Muscle of leg (tissue), 11 donors: ENCODE data around the gene TAS2R42. TPM values are rescaled to one million over a fixed set of nuclear protein-coding genes. Genes with fewer than 3 reads are reported as not detected.

Experiments
- DNase-seq: peaks from one replicate; pipeline ENCODE4 v3.0.0; 2013
- H3K27ac ChIP-seq: one replicate; pipeline ENCODE4 v1.5.1; 2013; ENCODE audit warnings: mild to moderate bottlenecking, low read length, control low read depth
- H3K27me3 ChIP-seq: one replicate; pipeline ENCODE4 v1.6.1; 2013; ENCODE audit warnings: low read length; ENCODE audit not compliant: control insufficient read depth, insufficient read depth
- H3K36me3 ChIP-seq: one replicate; pipeline ENCODE4 v1.6.1; 2013; ENCODE audit warnings: low read length; ENCODE audit not compliant: control insufficient read depth, insufficient read depth
- H3K4me1 ChIP-seq: one replicate; pipeline ENCODE4 v1.6.1; 2013; ENCODE audit warnings: low read length; ENCODE audit not compliant: control insufficient read depth, insufficient read depth
- H3K4me3 ChIP-seq: one replicate; pipeline ENCODE4 v1.5.1; 2013; ENCODE audit warnings: low read length, control low read depth
- H3K9me3 ChIP-seq: replicated peaks from 2 replicates; pipeline ENCODE4 v1.6.1; 2013; ENCODE audit warnings: low read depth, low read length; ENCODE audit not compliant: control insufficient read depth
- WGBS: methylation state at CpG from one replicate; pipeline ENCODE4 v1.1.5; 2013; ENCODE audit warnings: missing lambda C conversion rate; ENCODE audit not compliant: insufficient coverage; 5-methylcytosine and 5-hydroxymethylcytosine counted together
- polyA plus RNA-seq, 8 donors: library from polyadenylated mRNA; unstranded; fragments of 120-200 nt; gene quantifications; one replicate each; pipeline versions ENCODE4 v1.2.1 to v1.2.3, GENCODE V29; 2013; ENCODE audit warnings: inconsistent platforms in 1 of 8, low replicate concordance in 1 of 8; ENCODE audit not compliant: insufficient read length in 8 of 8, insufficient read depth in 1 of 8
- total RNA-seq: library from RNA; stranded (reverse); fragments of 120-200 nt; gene quantifications from one replicate; pipeline ENCODE4 v1.2.4, GENCODE V29; 2013

TAS2R42 gene
- total and polyA plus RNA-seq, 9 donors, result not detected

DNA sequence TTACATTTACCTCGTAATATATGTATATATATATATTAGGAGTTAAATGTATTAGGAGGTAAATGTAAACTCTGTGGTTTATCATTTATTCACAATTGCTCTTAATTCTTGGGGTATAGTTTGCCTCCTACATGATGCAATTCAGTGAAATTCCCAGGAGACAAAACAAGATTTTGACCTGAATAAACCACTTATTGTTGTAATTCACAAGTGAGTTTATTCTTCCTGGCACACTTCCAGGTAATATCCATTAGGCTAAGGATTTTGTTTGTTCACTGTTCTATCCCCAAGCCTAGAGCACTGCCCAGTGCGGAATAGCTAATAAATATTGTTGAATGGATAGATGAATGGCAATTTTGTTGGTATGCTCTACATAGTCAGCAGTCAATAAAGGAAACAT, 12.7 kb downstream of the TAS2R42 start:
- no CpG with 5 or more reads among the region's 2 CpGs for WGBS
- H3K9me3 ChIP-seq, result no peaks in the 10 kb centered on the region
- H3K27me3 ChIP-seq, result no peaks in the 10 kb centered on the region
- no peak overlapping the region for H3K4me3 ChIP-seq
- no peaks in the 10 kb centered on the region for H3K36me3 ChIP-seq
- H3K4me1 ChIP-seq, result peaks cover 6% of the 10 kb centered on the region
- DNase-seq, result no peak
- no peak overlapping the region for H3K27ac ChIP-seq

DNA sequence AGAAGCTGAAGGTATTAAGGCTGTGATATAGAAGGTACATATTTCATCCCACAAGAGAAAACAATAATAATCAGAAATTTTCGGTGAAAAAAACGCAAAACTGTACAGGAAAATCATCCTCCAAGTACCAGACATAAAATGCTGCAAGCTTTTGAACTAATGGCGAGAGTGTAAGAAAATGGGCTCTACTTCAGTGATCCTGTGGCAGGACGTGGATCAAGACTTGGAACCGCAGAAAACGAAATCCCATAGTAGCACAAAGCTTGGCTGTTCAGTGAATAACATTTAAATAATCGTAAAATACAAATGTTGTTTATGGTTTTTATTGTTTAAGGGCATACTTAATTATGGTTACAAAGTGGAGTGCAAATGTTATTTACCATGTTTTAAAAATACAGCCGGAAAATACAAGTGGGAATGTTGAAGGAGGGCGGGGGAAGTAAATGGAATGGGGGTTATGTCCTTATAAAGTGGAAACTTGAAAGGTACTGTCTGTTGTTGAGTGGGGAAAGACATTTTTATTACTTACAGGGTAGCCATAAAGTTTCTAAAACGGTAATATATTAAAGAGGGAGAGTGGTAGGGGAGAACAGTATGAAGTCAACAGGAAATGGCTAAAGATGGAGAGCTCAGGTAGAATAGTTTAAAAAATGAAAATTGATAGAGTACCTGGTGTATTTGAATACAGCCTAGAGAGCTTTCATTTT, 14.6 kb downstream of the TAS2R42 start:
- H3K4me1 ChIP-seq, result peaks cover 6% of the 10 kb centered on the region
- H3K4me3 ChIP-seq, result peak overlapping the region; percentile 66
- DNase-seq, result peak; percentile 57
- no peaks in the 10 kb centered on the region for H3K36me3 ChIP-seq
- H3K27me3 ChIP-seq, result no peaks in the 10 kb centered on the region
- H3K27ac ChIP-seq, result peak overlapping the region; percentile 96
- no peaks in the 10 kb centered on the region for H3K9me3 ChIP-seq
- 0% methylated on average over 2 of the region's 10 CpGs for WGBS

DNA sequence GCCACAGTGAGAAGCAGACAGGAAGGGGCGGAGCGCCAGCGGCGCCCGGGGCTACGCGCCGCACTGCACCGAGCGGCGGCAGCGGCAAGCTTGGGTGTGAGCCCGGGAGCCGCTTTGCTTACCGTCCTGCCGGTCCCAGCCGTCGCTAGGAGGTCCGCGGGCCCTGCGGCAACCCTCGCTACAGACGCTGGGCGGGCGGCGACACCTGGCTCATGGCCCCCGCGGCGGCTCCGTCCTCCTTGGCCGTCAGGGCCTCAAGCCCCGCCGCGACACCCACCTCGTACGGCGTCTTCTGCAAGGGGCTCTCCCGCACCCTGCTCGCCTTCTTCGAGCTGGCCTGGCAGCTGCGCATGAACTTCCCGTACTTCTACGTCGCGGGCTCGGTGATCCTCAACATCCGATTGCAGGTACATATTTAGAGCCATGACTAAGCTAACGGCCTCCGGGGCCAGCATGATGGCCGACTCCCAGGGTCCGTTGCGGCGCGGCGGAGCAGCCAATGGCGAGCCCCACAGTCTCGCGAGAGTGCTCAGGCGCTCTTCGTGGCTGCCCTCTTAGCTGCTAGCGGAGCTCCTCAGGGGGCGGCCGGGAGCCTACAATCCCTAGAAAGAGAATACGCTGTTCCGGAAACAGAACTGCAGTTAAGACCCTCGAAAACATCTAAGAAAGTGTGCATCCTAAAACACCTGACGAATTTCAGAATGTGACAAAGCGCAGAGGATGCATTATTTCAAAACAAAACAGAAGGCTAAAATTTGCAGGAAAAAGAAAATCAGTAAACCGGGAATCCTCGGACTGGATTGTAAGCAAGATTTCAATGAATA, 15.4 kb downstream of the TAS2R42 start, which contains the start of gene SMIM10L1:
Gene SMIM10L1, plus strand, starts transcription at position 50 of the 824 bp plus-strand sequence. Its CDS starts 163 bp downstream, at position 213.
- WGBS, result under 1% methylated on average over 68 of the region's 70 CpGs
- H3K27ac ChIP-seq, result peak within 1 kb of the TSS; percentile 96
- peaks cover under 1% of the 10 kb centered on the region for H3K36me3 ChIP-seq
- peaks cover 6% of the 10 kb centered on the region for H3K4me1 ChIP-seq
- H3K4me3 ChIP-seq, result peak within 1 kb of the TSS; percentile 66
- H3K27me3 ChIP-seq, result no peaks in the 10 kb centered on the region
- H3K9me3 ChIP-seq, result no peaks in the 10 kb centered on the region
- peak; percentile 98 for DNase-seq

DNA sequence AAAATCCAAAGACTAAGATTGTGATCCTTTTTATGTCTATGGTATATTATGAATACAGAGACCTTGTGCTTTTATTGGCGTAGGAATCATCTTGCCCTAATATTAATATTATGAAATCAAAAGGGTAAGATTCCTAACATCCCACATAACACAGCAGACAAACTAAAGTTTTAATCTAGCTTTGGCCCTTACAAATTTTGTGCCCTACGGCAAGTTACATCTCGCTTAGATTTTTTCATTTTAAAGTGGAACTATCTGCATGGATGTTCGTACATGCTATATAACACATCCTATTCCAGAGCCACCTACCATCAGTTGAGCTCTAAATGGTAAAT, 16.0 kb downstream of the TAS2R42 start:
- 0% methylated on average over 2 of the region's 4 CpGs for WGBS
- Histone ChIP-seq H3K4me1 (peaks cover 6% of the 10 kb centered on the region), H3K9me3 (no peaks in the 10 kb centered on the region), H3K27ac (peak overlapping the region; percentile 96), H3K36me3 (peaks cover 7% of the 10 kb centered on the region), H3K4me3 (peak overlapping the region; percentile 66), H3K27me3 (no peaks in the 10 kb centered on the region)
- no peak for DNase-seq

DNA sequence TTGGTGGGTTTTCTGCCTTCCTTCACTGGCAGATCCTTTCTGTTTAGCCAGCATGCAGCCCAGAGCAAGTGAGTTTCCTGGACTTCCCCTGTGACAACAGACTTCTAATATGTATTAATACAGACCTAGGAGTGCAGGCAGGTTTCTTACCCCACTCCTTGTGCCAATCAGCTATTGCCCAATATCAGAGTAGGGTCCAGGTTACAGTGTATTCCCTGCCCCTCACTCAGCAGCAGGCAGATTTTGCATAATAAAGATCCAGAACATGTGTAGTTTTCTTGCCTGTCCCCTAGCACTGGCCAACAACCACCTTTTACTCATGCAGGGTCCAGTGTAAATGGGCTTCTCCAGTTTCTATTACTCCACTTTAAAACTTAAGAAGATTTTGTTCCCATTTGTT, 20.4 kb downstream of the TAS2R42 start:
- no peak for DNase-seq
- no peaks in the 10 kb centered on the region for H3K9me3 ChIP-seq
- H3K4me1 ChIP-seq, result peaks cover 6% of the 10 kb centered on the region
- H3K4me3 ChIP-seq, result no peak overlapping the region
- H3K27me3 ChIP-seq, result no peaks in the 10 kb centered on the region
- H3K36me3 ChIP-seq, result peaks cover 17% of the 10 kb centered on the region
- H3K27ac ChIP-seq, result no peak overlapping the region

DNA sequence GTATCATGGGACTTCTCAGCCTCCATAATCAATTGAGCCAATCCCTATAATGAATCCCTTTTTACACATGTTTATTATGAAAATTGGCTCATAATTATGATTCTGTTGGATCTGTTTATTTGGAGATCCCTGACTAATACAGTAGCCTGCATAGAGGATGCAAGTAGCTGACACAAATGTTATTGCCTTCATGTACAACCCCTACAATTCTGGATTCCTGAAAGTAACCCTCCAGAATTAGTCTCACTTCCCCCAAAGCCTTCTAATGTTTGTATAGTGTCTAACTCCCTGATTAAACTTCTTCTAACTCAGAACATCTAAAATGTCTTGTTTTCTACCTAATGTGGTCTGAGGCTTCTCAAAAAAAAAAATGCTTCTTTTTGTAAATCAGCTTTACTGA, 22.4 kb downstream of the TAS2R42 start:
- H3K27ac ChIP-seq, result no peak overlapping the region
- no peaks in the 10 kb centered on the region for H3K9me3 ChIP-seq
- H3K36me3 ChIP-seq, result peaks cover 20% of the 10 kb centered on the region
- H3K27me3 ChIP-seq, result no peaks in the 10 kb centered on the region
- H3K4me1 ChIP-seq, result peaks cover 3% of the 10 kb centered on the region
- H3K4me3 ChIP-seq, result no peak overlapping the region
- DNase-seq, result no peak

DNA sequence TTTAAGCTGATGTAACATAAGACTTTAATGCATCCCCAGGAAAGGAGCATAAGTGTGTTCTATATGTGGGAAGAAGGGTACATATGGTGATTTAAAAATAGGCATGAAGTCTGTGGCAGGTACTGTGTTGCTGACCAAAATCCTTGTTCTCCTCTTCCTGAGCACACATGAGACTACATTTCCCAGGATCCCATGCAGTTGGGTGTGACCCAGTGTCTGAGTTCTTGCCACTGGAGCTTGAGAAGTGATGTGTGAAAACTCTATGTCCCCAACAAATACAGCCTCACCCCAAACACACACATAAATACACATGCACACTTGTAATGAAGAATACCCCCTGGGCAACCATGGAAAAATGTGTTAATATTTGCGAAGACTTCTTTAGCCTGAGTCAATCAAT, 24.2 kb downstream of the TAS2R42 start:
- Histone ChIP-seq H3K4me3 (no peak overlapping the region), H3K4me1 (no peaks in the 10 kb centered on the region), H3K27ac (no peak overlapping the region), H3K27me3 (no peaks in the 10 kb centered on the region), H3K9me3 (no peaks in the 10 kb centered on the region), H3K36me3 (peaks cover 20% of the 10 kb centered on the region)
- WGBS, result no CpG with 5 or more reads among the region's 1 CpG
- no peak for DNase-seq

DNA sequence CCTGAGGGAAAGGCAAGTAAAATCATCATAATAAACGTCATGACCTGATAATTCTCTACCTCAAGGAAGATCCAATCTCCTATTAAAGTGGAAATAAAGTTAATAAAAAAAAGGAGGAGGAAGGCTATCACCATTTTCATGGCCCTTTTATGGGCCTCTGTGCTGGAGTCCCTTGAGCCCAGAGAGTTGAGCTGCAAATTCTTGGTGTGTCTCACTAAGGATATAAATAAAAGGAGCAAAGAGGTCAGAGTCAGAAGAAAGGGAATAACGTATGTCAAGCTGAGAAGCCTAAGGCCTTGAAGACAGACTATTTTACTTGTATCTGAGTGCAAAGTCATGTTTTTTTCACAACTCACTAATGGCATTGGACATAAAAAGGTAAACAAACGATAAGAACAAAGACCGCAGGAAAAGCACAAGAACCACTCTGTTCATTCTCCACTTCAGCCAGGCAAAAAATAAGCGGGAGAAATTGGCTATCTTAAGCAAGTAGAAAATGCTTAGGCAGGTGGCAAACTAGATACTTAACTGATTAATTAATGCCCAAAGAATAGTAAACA, 27.8 kb downstream of the TAS2R42 start:
- H3K36me3 ChIP-seq, result peaks cover 8% of the 10 kb centered on the region
- 50% methylated on average over 1 of the region's 5 CpGs for WGBS
- peaks cover 7% of the 10 kb centered on the region for H3K9me3 ChIP-seq
- no peak for DNase-seq
- H3K27me3 ChIP-seq, result no peaks in the 10 kb centered on the region
- peak overlapping the region; percentile 59 for H3K27ac ChIP-seq
- H3K4me1 ChIP-seq, result no peaks in the 10 kb centered on the region
- H3K4me3 ChIP-seq, result no peak overlapping the region

DNA sequence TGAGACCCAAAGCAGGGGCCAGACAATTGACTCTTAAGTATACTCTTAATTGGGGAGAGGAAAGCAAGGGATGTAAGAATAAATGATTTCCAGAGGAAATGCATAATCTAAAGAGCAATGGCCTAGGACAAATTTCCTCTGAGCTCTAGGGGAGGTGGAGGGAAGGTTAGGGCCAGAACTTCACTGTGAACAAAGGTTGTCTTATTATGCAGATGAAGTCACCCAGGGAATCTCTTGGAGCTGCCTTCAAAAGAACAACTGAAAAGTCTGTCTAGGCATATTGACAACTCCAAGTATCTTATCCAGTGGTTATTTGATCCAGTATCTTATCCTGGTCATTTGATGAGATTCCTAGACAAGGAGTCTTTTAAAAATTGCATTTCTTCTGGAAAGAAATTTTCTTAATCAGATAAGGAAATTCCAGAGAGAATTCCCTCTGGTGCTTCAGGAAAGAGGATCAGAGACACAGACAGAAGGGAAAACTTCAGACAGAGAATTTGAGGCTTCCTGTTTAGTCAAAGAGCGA, 32.3 kb downstream of the TAS2R42 start:
- Histone ChIP-seq H3K9me3 (peaks cover 15% of the 10 kb centered on the region), H3K36me3 (peaks cover 5% of the 10 kb centered on the region), H3K27me3 (no peaks in the 10 kb centered on the region), H3K27ac (no peak overlapping the region), H3K4me1 (no peaks in the 10 kb centered on the region), H3K4me3 (no peak overlapping the region)
- no peak for DNase-seq
- no CpG with 5 or more reads among the region's 1 CpG for WGBS

DNA sequence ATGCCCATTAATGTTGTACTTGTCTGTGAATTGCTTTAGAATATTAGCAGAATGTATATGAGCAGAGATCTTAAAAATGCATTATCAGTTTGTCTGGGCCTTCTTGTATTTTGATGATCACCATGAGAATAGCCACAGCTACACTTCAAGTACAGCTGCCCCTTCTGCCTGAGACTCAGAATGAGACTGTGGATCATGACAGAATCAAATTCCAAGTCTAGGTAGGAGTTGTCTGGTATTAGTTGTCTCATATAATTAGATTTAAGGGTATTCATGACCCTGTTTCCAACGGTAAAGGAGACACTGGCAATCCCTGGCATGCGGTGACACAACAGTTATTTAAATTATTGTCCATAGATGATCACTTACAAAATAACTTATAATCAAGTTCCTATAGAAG, 34.0 kb downstream of the TAS2R42 start:
- H3K27me3 ChIP-seq, result no peaks in the 10 kb centered on the region
- no peak overlapping the region for H3K4me3 ChIP-seq

More for the DNA sequence above, 34.0 kb downstream of the TAS2R42 start:
- no peak overlapping the region for H3K27ac ChIP-seq
- H3K36me3 ChIP-seq, result peaks cover 5% of the 10 kb centered on the region
- no CpG with 5 or more reads among the region's 2 CpGs for WGBS
- DNase-seq, result no peak
- no peaks in the 10 kb centered on the region for H3K4me1 ChIP-seq
- peaks cover 15% of the 10 kb centered on the region for H3K9me3 ChIP-seq
